Esophagus mucosa (tissue), 1 donor: ENCODE results near the gene ULK3. TPM values are rescaled to one million over a fixed set of nuclear protein-coding genes. Genes with fewer than 3 reads are reported as not detected.
"Not testable (repeated sequence)": the region's sequence is repeated elsewhere in the genome, so short reads cannot be mapped to it uniquely, and the experiment has no call there.

Experiments
- ATAC-seq: fragments of 200-7000 bp; cut with Tn5 transposase; one replicate; pipeline ENCODE4 v1.9.1; 2020
- total RNA-seq: library from RNA; stranded (reverse); gene quantifications from one replicate; pipeline ENCODE4 v1.2.4, GENCODE V29; 2023
- donor health status: DM: yes; HTN: yes; CAD: no.

Gene ULK3
- total RNA-seq, result 43.3 TPM

GRCh38 chr15:74842581-74843444 is at the start of gene ULK3:
TSS of gene ULK3 (minus strand) at chr15:74843156. CDS start at chr15:74843105, 51 bp downstream.
- peak; percentile 89 for ATAC-seq

GRCh38 chr15:74892313-74892712 is 49.4 kb upstream of the ULK3 start:
- peak; percentile 64 for ATAC-seq

- ATAC-seq, result peak; percentile 56
Measured at GRCh38 chr15:74891469-74891868, 48.5 kb upstream of the ULK3 start.

- ATAC-seq, result no peak
Measured at GRCh38 chr15:74890665-74890960, 47.7 kb upstream of the ULK3 start.

- peak; percentile 54 for ATAC-seq
Measured at GRCh38 chr15:74889883-74890664, 47.1 kb upstream of the ULK3 start, which contains the start of gene MPI. TSS of gene MPI (plus strand) at chr15:74890042. CDS start at chr15:74890074, 32 bp downstream.

- peak; percentile 3 for ATAC-seq
Measured at GRCh38 chr15:74889390-74889882, 46.5 kb upstream of the ULK3 start.

GRCh38 chr15:74888716-74889115 is 45.8 kb upstream of the ULK3 start:
- no peak for ATAC-seq

- not testable (repeated sequence) for ATAC-seq
Measured at GRCh38 chr15:74887537-74888193, 44.7 kb upstream of the ULK3 start.

GRCh38 chr15:74885461-74885860 is 42.5 kb upstream of the ULK3 start:
- ATAC-seq, result no peak

- ATAC-seq, result no peak
Measured at GRCh38 chr15:74884428-74885223, 41.7 kb upstream of the ULK3 start.

- no peak for ATAC-seq
Measured at GRCh38 chr15:74882528-74882927, 39.6 kb upstream of the ULK3 start.

- ATAC-seq, result no peak
Measured at GRCh38 chr15:74878273-74878672, 35.3 kb upstream of the ULK3 start.

GRCh38 chr15:74873756-74874424 is 30.9 kb upstream of the ULK3 start:
- ATAC-seq, result no peak

- peak; percentile 89 for ATAC-seq
Measured at GRCh38 chr15:74873036-74873755, 30.2 kb upstream of the ULK3 start, which contains the start of gene SCAMP2. TSS of gene SCAMP2 (minus strand) at chr15:74873365. CDS start at chr15:74873255, 110 bp downstream.

- ATAC-seq, result no peak
Measured at GRCh38 chr15:74872702-74873035, 29.7 kb upstream of the ULK3 start.

- peak; percentile 24 for ATAC-seq
Measured at GRCh38 chr15:74870436-74871215, 27.7 kb upstream of the ULK3 start.

GRCh38 chr15:74869726-74870407 is 26.9 kb upstream of the ULK3 start:
- peak; percentile 55 for ATAC-seq

- no peak for ATAC-seq
Measured at GRCh38 chr15:74869372-74869725, 26.4 kb upstream of the ULK3 start.

GRCh38 chr15:74868059-74868458 is 25.1 kb upstream of the ULK3 start:
- peak; percentile 17 for ATAC-seq
